ENCODE measurements around the gene BARHL1. TPM values are rescaled to one million over a fixed set of nuclear protein-coding genes. Genes with fewer than 3 reads are reported as not detected.

BARHL1 gene
- total RNA-seq, 1 experiment from 2014 or later, result not detected

DNA sequence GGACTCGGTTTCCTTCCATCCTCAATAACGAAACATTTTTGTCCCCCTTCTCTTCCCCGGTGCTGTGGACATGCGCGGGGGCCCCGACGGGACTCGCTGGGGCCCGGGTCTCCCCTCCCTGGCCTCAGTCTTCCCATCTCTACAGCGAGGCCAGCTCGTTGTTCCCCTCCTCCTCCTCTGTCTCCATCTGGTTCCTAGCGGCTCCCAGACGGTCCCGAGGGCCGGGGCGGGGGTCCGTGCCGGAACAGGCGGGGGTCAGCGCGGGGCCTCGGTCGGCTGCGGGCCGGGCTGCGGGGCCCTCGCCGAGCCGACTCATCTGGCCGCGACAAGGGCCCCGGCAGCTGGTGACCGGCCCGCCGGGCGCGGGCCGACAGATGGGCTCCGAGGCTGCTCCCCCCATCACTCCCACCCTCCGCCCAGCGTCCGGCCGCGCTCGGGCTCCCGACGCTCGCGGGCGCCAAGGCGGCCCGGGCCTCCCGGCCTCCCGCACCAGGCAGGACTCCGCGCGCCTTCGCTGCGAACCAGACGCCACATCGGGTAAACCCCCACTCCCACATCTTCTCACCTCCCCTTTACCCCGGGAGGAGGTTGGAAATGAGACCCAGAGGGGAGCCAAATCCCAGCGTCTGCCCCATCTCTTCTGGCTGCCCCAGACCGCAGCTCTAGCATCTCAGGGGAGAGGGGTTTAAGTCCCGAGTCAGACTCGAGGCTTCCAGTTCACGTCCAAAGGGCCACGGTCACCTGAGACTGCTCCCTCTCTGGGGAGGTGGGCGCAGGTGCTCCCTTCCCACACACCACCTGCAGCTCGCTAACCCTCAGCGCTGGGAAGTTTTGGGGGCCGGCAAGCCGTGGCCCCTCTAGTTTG is 8.1 kb downstream of the BARHL1 start:
- BruUV-seq (replicated peaks), result no TSS peak
- ATAC-seq (no peak), DNase-seq (ENCODE audit: low read depth, low spot score) (no peak)
- intact Hi-C loops (cut with micrococcal nuclease), result no loop called here
- ChIA-PET POLR2A (no interaction called here), CTCF (no interaction called here), RAD21 (ENCODE audit: low non-redundant PET in 1 of 2, low total read pairs in 2 of 2, uncharacterized antibody in 2 of 2, unreplicated experiment in 2 of 2) (no interaction called here)
- Histone ChIP-seq H3K4me2 (ENCODE audit: low read length) (no peak overlapping the region), H3K9me2 (ENCODE audit: insufficient read depth) (no peaks in the 10 kb centered on the region), H3K27me3 (ENCODE audit: insufficient read depth, low read length) (no peaks in the 10 kb centered on the region), H3K79me2 (ENCODE audit: insufficient read depth, low read length) (no peaks in the 10 kb centered on the region), H4K20me1 (ENCODE audit: insufficient read depth) (no peaks in the 10 kb centered on the region), H3K4me1 (ENCODE audit: control insufficient read depth in 1 of 2, insufficient read depth in 2 of 2, low read length in 2 of 2) (peaks cover 0 to 2% of the 10 kb centered on the region in 2 experiments; a peak in 2 of 4 replicates), H3K27ac (ENCODE audit: low read depth, low read length) (no peak overlapping the region), H3K4me3 (replicated peaks in 1 of 2; ENCODE audit: low read depth in 1 of 2, low read length in 2 of 2) (no peak overlapping the region), H2AFZ (ENCODE audit: low read depth, low read length, poor library complexity, severe bottlenecking) (no peak overlapping the region), H3K9me3 (ENCODE audit: control insufficient read depth in 1 of 2, insufficient read depth in 1 of 2, low read depth in 1 of 2, low read length in 2 of 2) (no peaks in the 10 kb centered on the region), H3K9ac (ENCODE audit: low read length) (no peak overlapping the region), H3K36me3 (ENCODE audit: control insufficient read depth in 1 of 2, insufficient read depth in 2 of 2, low read length in 2 of 2) (peaks cover 3 to 6% of the 10 kb centered on the region in 2 experiments; a peak in 1 of 4 replicates)
- TF ChIP-seq SRF (IDR thresholded peaks at IDR 0.05; ENCODE audit: low read depth) (no peak), CBX3 (IDR thresholded peaks at IDR 0.05; ENCODE audit: low read depth) (no peak), EZH2 (IDR thresholded peaks at IDR 0.05) (no peak), FOSL1 (IDR thresholded peaks at IDR 0.05; ENCODE audit: low read depth) (no peak)
- TF ChIP-seq, protein P1, sequence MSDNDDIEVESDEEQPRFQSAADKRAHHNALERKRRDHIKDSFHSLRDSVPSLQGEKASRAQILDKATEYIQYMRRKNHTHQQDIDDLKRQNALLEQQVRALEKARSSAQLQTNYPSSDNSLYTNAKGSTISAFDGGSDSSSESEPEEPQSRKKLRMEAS (IDR thresholded peaks at IDR 0.05), result no peak

DNA sequence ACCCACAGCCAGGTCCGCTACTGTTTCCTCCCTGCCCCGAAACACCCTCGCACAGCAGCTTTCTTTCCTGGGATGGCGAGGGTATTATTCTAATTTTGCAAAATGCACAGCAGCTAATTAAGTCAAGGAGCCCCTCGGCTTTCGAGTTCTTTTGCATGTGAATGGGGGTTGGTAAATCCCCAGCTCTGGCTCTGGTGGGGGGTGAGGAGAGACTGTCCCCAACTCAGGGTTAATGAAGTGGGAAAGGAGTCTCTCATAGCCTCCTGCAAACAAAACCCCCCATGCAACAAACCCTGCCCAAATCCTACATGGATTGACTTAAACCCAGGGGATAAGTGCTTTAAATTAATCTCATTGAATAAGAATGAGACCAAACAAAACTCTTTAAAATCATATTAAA is 8.8 kb downstream of the BARHL1 start:
- no peaks in the 10 kb centered on the region for H3K9me2 ChIP-seq (ENCODE audit: insufficient read depth)
- no peaks in the 10 kb centered on the region for H3K4me1 ChIP-seq (ENCODE audit: control insufficient read depth in 1 of 2, insufficient read depth in 2 of 2, low read length in 2 of 2)
- H3K27me3 ChIP-seq (ENCODE audit: insufficient read depth, low read length), result no peaks in the 10 kb centered on the region
- peaks cover 3 to 6% of the 10 kb centered on the region in 2 experiments; a peak in 1 of 4 replicates for H3K36me3 ChIP-seq (ENCODE audit: control insufficient read depth in 1 of 2, insufficient read depth in 2 of 2, low read length in 2 of 2)
- ATAC-seq (no peak), DNase-seq (ENCODE audit: low read depth, low spot score) (no peak)
- no peak overlapping the region for H2AFZ ChIP-seq (ENCODE audit: low read depth, low read length, poor library complexity, severe bottlenecking)
- no peak for TF ChIP-seq JUND (IDR thresholded peaks at IDR 0.05)
- TF ChIP-seq POLR2AphosphoS5 (IDR thresholded peaks at IDR 0.05; ENCODE audit: low read depth, low read length), result no peak
- TF ChIP-seq ELF1 (IDR thresholded peaks at IDR 0.05; ENCODE audit: borderline replicate concordance, low read depth), result no peak
- no peak for TF ChIP-seq RAD21 (IDR thresholded peaks at IDR 0.05; ENCODE audit: low read depth)
- TF ChIP-seq SRF (IDR thresholded peaks at IDR 0.05; ENCODE audit: low read depth), result no peak
- no peak for TF ChIP-seq TCF7L2 (IDR thresholded peaks at IDR 0.05; ENCODE audit: borderline replicate concordance, extremely low read depth, insufficient read depth, insufficient read length)
- TF ChIP-seq FOSL1 (IDR thresholded peaks at IDR 0.05; ENCODE audit: low read depth), result no peak
- TF ChIP-seq EGR1 (IDR thresholded peaks at IDR 0.05; ENCODE audit: low read depth), result no peak
- TF ChIP-seq CEBPB (IDR thresholded peaks at IDR 0.05; ENCODE audit: low read depth), result no peak
- TF ChIP-seq, protein P2, sequence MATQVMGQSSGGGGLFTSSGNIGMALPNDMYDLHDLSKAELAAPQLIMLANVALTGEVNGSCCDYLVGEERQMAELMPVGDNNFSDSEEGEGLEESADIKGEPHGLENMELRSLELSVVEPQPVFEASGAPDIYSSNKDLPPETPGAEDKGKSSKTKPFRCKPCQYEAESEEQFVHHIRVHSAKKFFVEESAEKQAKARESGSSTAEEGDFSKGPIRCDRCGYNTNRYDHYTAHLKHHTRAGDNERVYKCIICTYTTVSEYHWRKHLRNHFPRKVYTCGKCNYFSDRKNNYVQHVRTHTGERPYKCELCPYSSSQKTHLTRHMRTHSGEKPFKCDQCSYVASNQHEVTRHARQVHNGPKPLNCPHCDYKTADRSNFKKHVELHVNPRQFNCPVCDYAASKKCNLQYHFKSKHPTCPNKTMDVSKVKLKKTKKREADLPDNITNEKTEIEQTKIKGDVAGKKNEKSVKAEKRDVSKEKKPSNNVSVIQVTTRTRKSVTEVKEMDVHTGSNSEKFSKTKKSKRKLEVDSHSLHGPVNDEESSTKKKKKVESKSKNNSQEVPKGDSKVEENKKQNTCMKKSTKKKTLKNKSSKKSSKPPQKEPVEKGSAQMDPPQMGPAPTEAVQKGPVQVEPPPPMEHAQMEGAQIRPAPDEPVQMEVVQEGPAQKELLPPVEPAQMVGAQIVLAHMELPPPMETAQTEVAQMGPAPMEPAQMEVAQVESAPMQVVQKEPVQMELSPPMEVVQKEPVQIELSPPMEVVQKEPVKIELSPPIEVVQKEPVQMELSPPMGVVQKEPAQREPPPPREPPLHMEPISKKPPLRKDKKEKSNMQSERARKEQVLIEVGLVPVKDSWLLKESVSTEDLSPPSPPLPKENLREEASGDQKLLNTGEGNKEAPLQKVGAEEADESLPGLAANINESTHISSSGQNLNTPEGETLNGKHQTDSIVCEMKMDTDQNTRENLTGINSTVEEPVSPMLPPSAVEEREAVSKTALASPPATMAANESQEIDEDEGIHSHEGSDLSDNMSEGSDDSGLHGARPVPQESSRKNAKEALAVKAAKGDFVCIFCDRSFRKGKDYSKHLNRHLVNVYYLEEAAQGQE (IDR thresholded peaks at IDR 0.05; ENCODE audit: low read depth), result no peak
- TF ChIP-seq, protein P1 (IDR thresholded peaks at IDR 0.05), result no peak
- TF ChIP-seq, protein P3, sequence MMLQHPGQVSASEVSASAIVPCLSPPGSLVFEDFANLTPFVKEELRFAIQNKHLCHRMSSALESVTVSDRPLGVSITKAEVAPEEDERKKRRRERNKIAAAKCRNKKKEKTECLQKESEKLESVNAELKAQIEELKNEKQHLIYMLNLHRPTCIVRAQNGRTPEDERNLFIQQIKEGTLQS (IDR thresholded peaks at IDR 0.05), result no peak
- no peak for TF ChIP-seq SIN3A (IDR thresholded peaks at IDR 0.05; ENCODE audit: low read depth)
- TF ChIP-seq ZFX (IDR thresholded peaks at IDR 0.05), result no peak
- CTCF ChIA-PET, result no interaction called here
- intact Hi-C loops (cut with micrococcal nuclease), result no loop called here
- BruUV-seq (replicated peaks), result no TSS peak
- POLR2A ChIA-PET, result no interaction called here
- RAD21 ChIA-PET (ENCODE audit: low non-redundant PET in 1 of 2, low total read pairs in 2 of 2, uncharacterized antibody in 2 of 2, unreplicated experiment in 2 of 2), result no interaction called here
- H3K4me3 ChIP-seq (replicated peaks in 1 of 2; ENCODE audit: low read depth in 1 of 2, low read length in 2 of 2), result no peak overlapping the region
- H3K27ac ChIP-seq (ENCODE audit: low read depth, low read length), result no peak overlapping the region
- no peaks in the 10 kb centered on the region for H3K79me2 ChIP-seq (ENCODE audit: insufficient read depth, low read length)
- no peaks in the 10 kb centered on the region for H3K9me3 ChIP-seq (ENCODE audit: control insufficient read depth in 1 of 2, insufficient read depth in 1 of 2, low read depth in 1 of 2, low read length in 2 of 2)
- no peaks in the 10 kb centered on the region for H4K20me1 ChIP-seq (ENCODE audit: insufficient read depth)
- no peak overlapping the region for H3K4me2 ChIP-seq (ENCODE audit: low read length)
- no peak overlapping the region for H3K9ac ChIP-seq (ENCODE audit: low read length)

Measured in HCT116 (cell line).